Stomach smooth muscle (tissue), 2 donors: ENCODE data around the gene PLCXD1.
"Not testable (repeated sequence)": the region's sequence is repeated elsewhere in the genome, so short reads cannot be mapped to it uniquely, and the experiment has no call there.

Experiments used
- H3K27ac ChIP-seq: one replicate; pipeline ENCODE4 v1.7.0; 2013; ENCODE audit warnings: mild to moderate bottlenecking, low read length, inconsistent platforms
- H3K27me3 ChIP-seq, 2 donors: one replicate each; pipeline ENCODE4 v1.7.0; 2013; ENCODE audit warnings: low read length in 2 of 2; ENCODE audit not compliant: insufficient read depth in 2 of 2, control insufficient read depth in 1 of 2
- H3K36me3 ChIP-seq, 2 donors: one replicate each; pipeline ENCODE4 v1.7.0; 2013; ENCODE audit warnings: low read length in 2 of 2; ENCODE audit not compliant: control insufficient read depth in 2 of 2, insufficient read depth in 2 of 2
- H3K4me1 ChIP-seq: one replicate; pipeline ENCODE4 v1.7.0; 2013; ENCODE audit warnings: low read length; ENCODE audit not compliant: control insufficient read depth, insufficient read depth
- H3K4me3 ChIP-seq, 2 donors: one replicate each; pipeline ENCODE4 v1.7.0; 2013; ENCODE audit warnings: low read length in 2 of 2
- H3K9ac ChIP-seq, 2 donors: one replicate each; pipeline ENCODE4 v1.7.0; 2013; ENCODE audit warnings: low read length in 2 of 2, mild to moderate bottlenecking in 1 of 2
- H3K9me3 ChIP-seq, 2 donors: one replicate each; pipeline ENCODE4 v1.7.0; 2013; ENCODE audit warnings: low read length in 2 of 2; ENCODE audit not compliant: control insufficient read depth in 2 of 2
- donor health status: healthy.
- donor health status: Pancreatic carcinoma.

The PLCXD1 gene

DNA sequence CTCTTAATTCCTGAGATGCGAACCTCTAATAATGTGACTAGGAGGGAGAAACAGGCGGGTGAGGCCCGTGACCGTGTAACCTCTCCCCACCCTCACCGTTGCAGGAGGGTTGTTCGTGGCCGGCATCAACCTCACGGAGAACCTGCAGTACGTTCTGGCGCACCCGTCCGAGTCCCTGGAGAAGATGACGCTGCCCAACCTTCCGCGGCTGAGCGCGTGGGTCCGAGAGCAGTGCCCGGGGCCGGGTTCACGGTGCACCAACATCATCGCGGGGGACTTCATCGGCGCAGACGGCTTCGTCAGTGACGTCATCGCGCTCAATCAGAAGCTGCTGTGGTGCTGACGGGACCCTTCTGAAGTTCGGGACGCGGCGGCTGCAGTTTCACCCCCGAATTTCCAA is 17.8 kb downstream of the PLCXD1 start:
- no peak overlapping the region for H3K9ac ChIP-seq
- H3K27ac ChIP-seq, result no peak overlapping the region
- H3K4me1 ChIP-seq, result no peaks in the 10 kb centered on the region
- no peak overlapping the region for H3K4me3 ChIP-seq
- no peaks in the 10 kb centered on the region for H3K27me3 ChIP-seq
- peaks cover 6 to 7% of the 10 kb centered on the region in 2 donors for H3K36me3 ChIP-seq
- H3K9me3 ChIP-seq, result no peaks in the 10 kb centered on the region

GRCh38 chrX:300334-300733 is 19.2 kb downstream of the PLCXD1 start:
- Histone ChIP-seq H3K27me3 (no peaks in the 10 kb centered on the region), H3K9ac (no peak overlapping the region), H3K4me3 (no peak overlapping the region), H3K27ac (no peak overlapping the region), H3K36me3 (peaks cover 8 to 12% of the 10 kb centered on the region in 2 donors), H3K4me1 (no peaks in the 10 kb centered on the region), H3K9me3 (peaks cover 0 to 6% of the 10 kb centered on the region in 2 donors)

- Histone ChIP-seq H3K4me3 (no peak overlapping the region), H3K9ac (no peak overlapping the region), H3K9me3 (peaks cover 0 to 6% of the 10 kb centered on the region in 2 donors), H3K4me1 (no peaks in the 10 kb centered on the region), H3K27ac (no peak overlapping the region), H3K36me3 (peaks cover 14 to 20% of the 10 kb centered on the region in 2 donors), H3K27me3 (no peaks in the 10 kb centered on the region)
Measured at GRCh38 chrX:302975-303374, 21.8 kb downstream of the PLCXD1 start.

GRCh38 chrX:305781-306613 is 24.8 kb downstream of the PLCXD1 start:
- H3K27me3 ChIP-seq, H3K9me3 ChIP-seq, H3K4me1 ChIP-seq, H3K9ac ChIP-seq, H3K27ac ChIP-seq, H3K4me3 ChIP-seq: not testable (repeated sequence)
- H3K36me3 ChIP-seq, result peaks cover 25 to 32% of the 10 kb centered on the region in 2 donors

GRCh38 chrX:306614-307251 is 25.6 kb downstream of the PLCXD1 start:
- not testable (repeated sequence) for H3K4me1 ChIP-seq, H3K27ac ChIP-seq, H3K27me3 ChIP-seq, H3K9ac ChIP-seq, H3K4me3 ChIP-seq, H3K9me3 ChIP-seq
- H3K36me3 ChIP-seq, result peaks cover 31 to 37% of the 10 kb centered on the region in 2 donors

- Histone ChIP-seq H3K36me3 (peaks cover 37 to 44% of the 10 kb centered on the region in 2 donors), H3K9ac (no peak overlapping the region), H3K4me3 (no peak overlapping the region), H3K9me3 (peaks cover 0 to 6% of the 10 kb centered on the region in 2 donors), H3K27ac (no peak overlapping the region), H3K27me3 (no peaks in the 10 kb centered on the region), H3K4me1 (no peaks in the 10 kb centered on the region)
Measured at GRCh38 chrX:307261-308111, 26.3 kb downstream of the PLCXD1 start.

DNA sequence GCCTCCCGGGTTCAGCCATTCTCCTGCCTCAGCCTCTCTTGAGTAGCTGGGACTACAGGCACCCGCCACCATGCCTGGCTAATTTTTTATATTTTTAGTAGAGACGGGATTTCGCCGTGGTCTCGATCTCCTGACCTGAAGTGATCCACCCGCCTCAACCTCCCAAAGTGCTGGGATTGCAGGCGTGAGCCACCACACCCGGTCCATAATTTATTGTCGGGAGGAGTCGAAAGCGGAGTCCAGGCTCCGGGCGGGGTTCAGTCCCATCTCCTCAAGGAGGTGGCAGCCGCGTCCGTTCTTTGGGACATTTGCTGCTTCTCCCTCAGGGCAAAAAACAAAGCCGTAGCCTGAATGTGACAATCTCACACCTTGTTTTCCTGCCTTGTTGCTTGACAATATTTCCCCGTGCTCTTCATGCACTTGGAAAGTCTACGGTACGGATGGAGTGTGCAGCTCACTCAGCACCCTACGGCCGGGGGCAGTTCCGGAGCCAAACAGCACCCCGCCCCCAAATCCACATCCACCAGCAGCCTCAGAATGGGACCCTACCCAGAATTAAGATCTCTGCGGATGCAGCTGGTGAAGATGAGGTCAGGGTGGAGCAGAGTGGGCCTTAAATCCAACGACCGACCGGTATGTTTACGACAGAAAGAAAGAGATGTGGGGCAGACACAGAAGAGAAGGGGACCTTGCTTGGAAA is 27.8 kb downstream of the PLCXD1 start:
- no peak overlapping the region for H3K9ac ChIP-seq
- peaks cover 45 to 48% of the 10 kb centered on the region in 2 donors for H3K36me3 ChIP-seq
- no peaks in the 10 kb centered on the region for H3K27me3 ChIP-seq
- peaks cover 0 to 6% of the 10 kb centered on the region in 2 donors for H3K9me3 ChIP-seq
- no peaks in the 10 kb centered on the region for H3K4me1 ChIP-seq
- no peak overlapping the region for H3K4me3 ChIP-seq
- no peak overlapping the region for H3K27ac ChIP-seq

DNA sequence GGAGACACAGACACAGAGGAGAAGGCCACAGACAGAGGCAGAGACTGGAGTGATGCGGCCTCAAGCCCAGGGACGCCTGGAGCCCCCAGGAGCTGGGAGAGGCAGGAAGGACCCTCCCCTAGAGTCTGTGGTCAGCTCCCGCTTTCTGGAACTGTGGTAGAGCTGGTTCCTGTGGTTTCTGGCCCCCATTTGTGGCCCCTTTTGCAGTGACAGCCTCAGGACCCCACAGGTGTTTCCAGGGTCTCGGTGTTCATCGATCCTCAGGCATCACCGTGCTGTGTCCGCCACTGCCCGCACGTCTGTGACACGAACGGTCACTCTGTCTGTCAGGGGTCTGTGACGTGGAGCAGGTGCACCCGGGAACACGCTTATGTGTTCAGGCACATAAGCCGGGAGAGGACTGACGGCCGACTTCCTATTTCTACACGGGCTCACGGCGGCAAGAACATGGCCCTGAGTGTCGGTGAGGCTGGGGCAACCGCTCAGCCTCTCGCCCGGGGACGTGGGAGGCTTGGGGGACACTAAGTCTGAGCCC is 29.5 kb downstream of the PLCXD1 start:
- H3K27ac ChIP-seq, result no peak overlapping the region
- H3K4me1 ChIP-seq, result no peaks in the 10 kb centered on the region
- H3K36me3 ChIP-seq, result peaks cover 47 to 54% of the 10 kb centered on the region in 2 donors
- H3K9me3 ChIP-seq, result no peaks in the 10 kb centered on the region
- H3K4me3 ChIP-seq, result no peak overlapping the region
- H3K9ac ChIP-seq, result no peak overlapping the region
- H3K27me3 ChIP-seq, result no peaks in the 10 kb centered on the region

- H3K4me1 ChIP-seq, result peaks cover 3% of the 10 kb centered on the region
- peaks cover 39 to 53% of the 10 kb centered on the region in 2 donors for H3K36me3 ChIP-seq
- no peak overlapping the region for H3K9ac ChIP-seq
- no peak overlapping the region for H3K4me3 ChIP-seq
- H3K27ac ChIP-seq, result no peak overlapping the region
- no peaks in the 10 kb centered on the region for H3K27me3 ChIP-seq
- H3K9me3 ChIP-seq, result no peaks in the 10 kb centered on the region
Measured at GRCh38 chrX:311156-312129, 30.3 kb downstream of the PLCXD1 start.
